NT2/D1 (cell line): Measurements from ENCODE around the gene PHKB.

ENCODE experiments used
- YY1 ChIP-seq: IDR thresholded peaks from 2 replicates; pipeline ENCODE4 v1.6.1; 2011; ENCODE audit not compliant: insufficient read length, insufficient read depth
- ZNF274 ChIP-seq: IDR thresholded peaks from 2 replicates; pipeline ENCODE4 v1.6.1; 2011; ENCODE audit warnings: mild to moderate bottlenecking, low read depth, low read length

- TF ChIP-seq YY1: no peak
- TF ChIP-seq ZNF274: no peak
Measured at GRCh38 chr16:47715442-47716083, 254.4 kb downstream of the PHKB start.
